Measurements from ENCODE around the gene COMT.

The COMT gene

DNA sequence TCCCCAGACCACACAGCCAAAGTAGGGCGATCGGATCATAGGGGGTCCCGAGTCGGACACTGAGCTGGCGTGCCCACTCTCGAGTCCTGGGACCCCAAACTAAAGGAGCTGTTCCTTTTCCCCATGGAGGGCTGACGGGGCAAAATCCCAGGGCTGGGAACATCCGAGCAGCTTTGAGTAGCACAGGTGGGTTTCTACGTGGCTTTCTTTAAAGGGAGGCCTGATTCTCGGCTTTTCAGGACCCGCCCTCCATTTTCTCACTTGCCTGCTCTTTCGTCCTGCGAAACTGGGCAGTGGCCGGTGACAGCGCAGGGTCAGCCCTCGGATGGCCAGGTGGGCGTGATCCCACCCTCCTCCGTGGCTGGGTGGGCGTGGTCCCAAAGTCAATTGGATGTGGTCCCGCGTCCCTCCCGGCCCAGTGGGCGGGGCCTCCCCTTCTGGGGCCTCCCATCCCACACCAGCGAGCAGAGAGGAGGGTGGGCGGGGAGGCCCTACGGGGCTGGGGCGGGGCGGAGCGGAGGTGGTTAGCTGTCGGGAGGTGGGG is 17.5 kb downstream of the COMT start:
- no peak for DNase-seq

DNA sequence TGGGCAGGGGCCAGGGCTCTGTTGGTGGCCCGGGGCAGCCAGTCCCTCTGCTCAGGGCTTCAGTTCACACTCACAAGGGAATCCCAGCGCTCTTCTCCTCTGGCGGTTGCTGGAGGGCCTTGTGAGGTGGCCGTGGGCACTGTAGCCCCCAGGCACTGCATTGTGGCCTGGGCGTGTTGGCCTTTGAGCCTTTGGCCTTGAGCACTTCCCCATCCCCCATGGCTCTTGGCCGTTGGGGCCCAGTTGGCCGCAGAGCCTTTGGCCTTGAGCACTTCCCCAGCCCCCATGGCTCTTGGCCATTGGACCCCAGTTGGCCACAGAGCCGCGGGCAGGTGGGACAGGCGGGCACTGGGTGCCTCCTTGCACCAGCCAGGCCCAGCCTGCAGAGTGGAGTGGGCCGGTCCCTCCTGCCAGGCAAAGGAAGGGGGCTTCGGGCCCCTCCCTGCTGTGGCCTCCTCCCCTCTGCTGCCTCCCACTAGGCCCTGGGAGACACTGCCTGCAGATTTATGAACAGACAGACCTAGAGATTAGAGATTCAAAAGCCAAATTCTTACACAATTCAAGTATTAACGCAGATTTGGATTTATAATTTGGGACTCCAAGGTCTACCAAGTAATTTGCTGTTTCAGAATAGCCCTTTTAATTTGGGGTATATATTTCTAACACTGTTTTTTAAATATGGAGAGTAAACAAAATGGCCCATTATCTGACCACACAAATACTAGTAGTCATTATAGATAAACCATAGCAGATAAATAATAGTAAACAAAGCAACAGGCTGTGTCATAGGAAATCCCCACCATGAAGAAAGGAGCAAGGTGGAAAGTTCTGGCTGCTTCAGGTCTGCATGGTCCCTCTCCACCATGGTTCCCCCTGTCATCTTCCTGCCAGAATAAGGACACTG is 18.3 kb downstream of the COMT start:
- no peak for DNase-seq

DNA sequence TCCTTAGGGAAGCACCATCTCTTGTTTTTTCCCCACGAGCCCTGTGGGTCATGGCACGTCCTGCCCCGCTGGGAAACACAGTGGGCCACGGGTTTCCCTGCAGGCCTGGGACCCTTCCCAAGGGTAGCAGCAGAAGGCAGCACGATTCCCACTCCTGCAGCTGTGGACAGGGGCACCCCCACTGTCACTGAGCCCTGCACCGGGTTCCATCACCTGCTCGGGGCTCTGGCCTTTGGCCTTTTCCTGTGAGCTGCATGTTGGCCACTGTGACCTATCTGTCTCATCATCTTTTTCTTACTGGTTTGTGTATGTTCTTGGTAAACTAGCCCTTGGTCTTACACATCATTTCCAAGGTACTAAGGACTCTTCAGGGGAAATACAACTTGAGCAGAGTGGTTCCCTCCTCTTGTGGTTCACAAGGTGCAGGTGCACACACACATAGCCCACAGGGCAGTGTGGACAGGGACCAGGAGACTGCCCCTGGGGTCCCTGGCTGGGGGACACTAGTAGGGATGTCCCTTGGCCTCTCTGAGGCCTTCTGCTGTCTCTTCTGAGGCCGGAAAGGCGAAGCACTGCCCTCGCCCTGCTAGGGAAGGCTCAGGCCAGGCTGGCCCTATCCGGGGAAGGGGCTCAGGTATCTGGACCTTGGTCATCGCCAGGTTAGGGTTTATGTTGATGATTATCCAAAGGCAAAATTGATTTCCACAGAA is 19.1 kb downstream of the COMT start:
- no peak for DNase-seq

DNA sequence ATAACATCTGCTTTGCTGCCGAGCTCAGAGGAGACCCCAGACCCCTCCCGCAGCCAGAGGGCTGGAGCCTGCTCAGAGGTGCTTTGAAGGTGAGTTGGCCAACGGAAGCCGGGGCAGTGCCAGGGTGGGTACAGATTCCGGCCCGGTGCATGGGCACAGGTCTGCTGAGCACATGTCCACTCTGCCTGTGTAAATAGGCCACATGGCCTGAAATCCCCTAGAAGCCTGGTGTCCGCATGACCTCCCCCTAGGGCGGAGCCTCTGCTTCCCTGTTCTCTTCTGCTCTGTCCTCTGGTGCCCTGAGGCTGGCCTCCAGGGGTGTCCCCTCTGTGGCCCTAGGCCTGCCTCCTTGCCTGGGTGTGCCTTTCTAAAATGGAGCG is 19.6 kb downstream of the COMT start:
- no peak for DNase-seq

DNA sequence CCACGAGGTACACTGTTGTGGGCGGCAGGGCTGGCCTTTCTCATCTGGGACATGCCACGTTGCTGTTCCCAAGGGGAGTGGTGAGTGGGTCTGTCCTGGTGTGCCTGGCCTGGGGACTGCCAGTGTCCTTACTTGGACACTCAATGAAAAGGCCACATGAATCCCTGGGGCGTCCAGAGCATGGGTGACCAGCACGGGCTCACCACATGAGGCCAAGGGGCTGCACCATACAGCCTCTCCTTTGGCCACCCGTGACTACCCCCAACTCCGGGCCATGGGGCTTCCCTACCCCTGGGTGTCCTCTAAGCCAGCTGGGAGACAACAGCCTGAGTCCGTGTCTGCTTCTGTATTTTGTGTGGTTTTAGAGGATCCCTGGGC is 20.3 kb downstream of the COMT start:
- DNase-seq: no peak

DNA sequence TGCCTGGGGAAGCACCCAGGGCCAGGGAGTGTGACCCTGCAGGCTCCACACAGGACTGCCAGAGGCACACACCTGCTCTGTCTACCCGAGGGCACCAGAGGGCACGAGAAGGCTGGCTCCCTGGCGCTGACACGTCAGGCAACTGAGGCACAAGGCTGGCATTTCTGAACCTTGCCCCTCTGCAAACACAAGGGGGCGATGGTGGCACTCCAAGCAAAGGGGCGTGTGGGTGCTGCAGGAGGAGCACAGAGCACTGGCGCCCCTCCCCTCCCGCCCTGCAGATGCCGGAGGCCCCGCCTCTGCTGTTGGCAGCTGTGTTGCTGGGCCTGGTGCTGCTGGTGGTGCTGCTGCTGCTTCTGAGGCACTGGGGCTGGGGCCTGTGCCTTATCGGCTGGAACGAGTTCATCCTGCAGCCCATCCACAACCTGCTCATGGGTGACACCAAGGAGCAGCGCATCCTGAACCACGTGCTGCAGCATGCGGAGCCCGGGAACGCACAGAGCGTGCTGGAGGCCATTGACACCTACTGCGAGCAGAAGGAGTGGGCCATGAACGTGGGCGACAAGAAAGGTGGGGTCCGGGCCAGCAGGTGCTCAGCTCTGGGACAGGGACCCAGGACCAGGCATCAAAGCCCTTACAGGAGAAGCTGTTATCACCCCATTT is 20.8 kb downstream of the COMT start:
- no peak for DNase-seq

DNA sequence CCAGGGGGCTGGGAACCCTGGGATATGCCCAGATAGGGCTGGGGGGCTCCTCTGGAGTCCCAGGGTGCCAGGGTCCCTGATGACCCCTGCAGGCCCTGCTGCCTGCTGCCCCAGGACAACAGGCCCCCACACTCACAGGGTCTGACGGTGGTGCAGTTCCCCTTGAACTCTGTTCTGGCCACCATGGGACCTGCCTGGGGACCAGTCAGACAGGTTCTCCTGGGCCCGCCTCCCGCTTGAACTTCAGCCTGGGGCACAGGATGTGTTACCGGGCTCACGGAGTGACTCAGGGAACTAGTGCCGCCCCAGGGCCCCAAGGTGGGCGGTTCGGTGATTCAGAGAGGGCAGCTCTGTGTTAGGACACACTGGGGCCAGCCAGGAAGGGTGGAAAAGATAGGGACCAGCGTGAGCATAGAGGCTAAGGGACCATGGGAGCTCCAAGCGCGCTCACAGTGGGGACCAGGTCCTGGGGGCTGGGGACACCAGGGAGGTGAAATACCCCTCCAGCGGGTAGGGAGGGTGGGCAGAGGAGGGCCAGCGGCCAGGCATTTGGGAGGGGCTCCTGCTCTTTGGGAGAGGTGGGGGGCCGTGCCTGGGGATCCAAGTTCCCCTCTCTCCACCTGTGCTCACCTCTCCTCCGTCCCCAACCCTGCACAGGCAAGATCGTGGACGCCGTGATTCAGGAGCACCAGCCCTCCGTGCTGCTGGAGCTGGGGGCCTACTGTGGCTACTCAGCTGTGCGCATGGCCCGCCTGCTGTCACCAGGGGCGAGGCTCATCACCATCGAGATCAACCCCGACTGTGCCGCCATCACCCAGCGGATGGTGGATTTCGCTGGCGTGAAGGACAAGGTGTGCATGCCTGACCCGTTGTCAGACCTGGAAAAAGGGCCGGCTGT is 21.6 kb downstream of the COMT start:
- DNase-seq: no peak

DNA sequence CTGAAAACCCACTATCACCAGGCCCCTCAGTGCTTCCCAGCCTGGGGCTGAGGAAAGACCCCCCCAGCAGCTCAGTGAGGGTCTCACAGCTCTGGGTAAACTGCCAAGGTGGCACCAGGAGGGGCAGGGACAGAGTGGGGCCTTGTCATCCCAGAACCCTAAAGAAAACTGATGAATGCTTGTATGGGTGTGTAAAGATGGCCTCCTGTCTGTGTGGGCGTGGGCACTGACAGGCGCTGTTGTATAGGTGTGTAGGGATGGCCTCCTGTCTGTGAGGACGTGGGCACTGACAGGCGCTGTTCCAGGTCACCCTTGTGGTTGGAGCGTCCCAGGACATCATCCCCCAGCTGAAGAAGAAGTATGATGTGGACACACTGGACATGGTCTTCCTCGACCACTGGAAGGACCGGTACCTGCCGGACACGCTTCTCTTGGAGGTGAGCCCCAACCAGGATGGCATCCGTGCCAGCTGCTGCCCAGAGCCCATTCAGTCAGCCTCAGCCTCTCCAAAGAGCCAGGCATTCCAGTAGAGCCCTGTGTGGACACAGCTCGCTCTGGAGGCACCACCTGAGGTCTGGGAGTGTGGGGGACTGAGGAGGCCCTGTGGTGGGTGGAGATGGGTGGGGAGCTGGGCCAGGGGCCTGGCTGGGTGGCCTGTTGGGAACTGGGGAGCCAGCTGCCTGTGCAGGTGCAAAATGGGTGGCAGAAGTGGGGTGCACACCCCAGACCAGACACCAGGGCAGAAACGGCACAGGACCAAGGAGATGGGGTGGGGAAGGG is 22.5 kb downstream of the COMT start:
- no peak for DNase-seq

DNA sequence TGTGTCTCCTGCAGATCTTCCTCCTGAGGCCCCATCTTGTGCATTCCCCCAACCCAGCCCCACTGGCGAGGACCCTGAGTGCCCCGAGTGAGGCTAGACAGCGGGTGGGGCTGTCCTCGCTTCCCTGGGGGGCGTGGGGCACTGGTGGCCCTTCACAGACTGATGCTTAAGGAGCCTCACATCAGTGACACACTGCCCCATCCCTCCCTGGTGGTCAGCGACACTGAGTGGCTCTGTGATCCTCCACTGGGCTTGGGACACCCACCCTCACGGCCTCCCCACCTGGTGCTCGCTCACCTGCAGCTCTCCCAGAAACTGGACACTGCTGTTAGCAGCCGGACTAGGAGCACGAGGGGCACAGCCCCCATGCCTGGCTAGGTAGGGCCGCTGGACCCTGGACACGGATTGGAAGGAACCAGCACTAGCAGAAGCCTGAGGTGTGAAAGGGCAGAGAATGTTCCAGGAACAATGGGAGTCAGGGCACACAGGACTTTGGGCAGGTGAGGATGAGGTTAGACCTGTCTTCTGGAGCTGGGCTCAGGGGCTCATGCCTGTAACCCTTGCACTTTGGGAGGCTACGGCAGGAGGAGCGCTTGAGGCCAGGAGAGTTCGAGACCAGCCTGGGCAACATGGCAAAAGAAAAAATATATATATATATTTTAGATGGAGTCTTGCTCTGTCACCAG is 23.3 kb downstream of the COMT start:
- DNase-seq: no peak

DNA sequence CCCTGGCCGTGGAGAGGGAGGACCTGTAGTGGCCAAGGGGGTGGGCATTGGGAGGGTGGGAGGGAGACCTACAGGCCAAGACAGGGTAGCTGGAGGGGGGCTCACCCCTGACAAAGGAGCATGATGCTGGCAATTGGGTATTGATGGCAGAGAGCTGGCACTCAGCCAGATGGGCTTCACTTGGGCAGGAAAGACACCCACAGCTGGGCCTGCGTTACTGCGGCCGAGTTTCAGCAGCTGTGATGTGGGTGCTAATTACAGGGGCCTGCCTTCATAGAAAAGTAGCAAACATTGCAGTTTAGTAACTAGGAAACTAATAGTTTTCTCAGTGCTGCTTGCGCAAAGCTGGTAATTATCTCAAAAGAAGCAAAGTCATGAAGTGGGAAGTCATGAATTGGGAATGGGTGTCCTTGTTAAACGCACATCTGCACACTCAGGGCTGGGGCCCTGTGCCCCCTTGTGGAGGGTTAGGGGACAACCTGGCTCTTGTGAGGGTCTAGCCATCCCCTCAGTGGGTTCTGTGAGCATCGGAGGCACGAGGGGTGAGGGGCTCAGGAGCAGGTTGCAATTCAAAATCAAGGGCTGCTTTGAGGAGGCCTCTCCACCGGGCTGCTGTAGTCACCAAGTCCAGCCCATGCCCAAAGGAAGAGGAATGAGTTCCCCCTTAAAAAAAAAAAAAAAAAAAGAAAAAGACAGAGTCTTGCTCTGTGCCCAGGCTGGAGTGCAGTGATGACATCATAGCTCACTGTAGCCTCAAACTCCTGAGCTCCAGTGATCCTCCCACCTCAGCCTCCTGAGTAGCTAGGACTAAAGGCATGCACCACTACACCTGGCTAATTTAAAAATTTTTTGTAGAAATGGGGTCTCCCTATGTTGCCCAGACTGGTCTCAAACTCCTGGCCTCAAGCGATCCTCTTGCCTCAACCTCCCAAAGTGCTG is 24.5 kb downstream of the COMT start:
- DNase-seq: no peak

DNA sequence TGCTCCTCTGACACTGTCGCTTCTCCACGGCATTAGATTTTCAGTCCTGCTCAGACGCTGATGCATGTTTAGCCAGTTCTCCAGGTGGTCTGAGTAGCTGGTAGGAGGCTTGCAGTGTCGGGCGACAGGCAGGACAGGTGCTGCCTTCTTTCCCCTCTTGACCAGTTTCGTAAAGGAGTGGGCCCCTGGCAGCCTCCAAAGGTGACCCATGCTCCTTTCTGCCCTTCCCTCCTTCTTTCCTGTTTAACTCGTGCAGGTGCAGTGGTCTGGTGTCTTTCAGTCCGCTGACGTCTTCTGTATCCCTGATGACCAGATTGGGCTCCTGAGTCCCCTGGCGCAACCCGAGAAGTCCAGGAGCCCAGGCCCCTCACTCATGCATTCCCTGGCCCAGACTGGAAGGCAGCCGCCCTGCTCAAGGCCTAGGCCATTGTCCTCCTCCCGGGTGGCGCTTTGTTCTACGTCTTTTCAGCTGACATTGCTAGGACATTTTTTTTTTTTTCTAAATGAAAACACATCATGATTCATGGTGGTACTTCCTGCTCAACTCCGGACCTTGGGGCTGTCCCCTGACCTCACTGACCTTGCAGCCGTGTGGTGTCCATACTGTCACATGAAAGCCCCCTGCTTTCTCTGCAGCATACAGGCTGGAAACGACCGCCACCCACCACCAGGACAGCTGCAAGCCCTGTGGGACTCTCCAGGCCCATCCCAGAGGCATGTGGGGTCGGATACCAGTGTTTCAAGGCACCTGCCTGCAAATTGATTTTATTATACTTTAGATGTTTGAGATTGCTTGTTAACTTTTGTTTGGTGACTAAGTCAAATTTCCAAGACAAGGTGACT is 25.6 kb downstream of the COMT start:
- no peak for DNase-seq

DNA sequence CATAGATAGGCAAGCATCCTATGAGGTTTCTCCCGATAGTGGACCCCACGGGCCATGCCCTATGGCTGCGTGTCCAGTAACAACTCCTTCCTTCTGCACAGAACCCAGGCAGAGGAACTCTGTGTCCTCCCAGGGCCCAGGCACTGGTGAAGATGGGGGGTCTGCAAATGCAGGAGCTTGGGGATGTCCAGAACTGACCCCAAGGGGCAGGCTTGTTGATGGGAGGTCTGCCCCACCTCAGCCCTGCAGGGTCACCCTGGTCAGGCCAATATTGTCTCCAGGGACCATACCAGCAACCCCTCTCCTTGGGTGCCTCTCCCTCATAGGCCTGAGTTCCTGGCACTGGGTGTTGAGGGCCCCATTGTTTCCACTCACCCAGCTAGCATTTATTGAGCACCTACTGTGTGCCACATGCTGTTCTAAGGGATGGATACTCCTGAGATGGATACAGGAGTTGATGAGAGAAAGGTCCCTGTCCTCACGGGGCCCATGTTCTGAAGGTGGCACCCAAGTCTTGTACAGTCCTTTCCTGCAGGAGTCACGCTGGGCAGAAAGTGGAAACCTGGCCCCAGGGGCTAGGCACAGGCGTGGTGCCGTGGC is 26.4 kb downstream of the COMT start:
- DNase-seq: no peak

DNA sequence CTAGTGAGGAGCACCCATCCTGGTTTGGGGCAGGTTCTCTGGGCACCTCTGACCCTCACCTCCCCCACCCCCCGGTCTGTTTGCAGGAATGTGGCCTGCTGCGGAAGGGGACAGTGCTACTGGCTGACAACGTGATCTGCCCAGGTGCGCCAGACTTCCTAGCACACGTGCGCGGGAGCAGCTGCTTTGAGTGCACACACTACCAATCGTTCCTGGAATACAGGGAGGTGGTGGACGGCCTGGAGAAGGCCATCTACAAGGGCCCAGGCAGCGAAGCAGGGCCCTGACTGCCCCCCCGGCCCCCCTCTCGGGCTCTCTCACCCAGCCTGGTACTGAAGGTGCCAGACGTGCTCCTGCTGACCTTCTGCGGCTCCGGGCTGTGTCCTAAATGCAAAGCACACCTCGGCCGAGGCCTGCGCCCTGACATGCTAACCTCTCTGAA is 26.9 kb downstream of the COMT start:
- DNase-seq: no peak

DNA sequence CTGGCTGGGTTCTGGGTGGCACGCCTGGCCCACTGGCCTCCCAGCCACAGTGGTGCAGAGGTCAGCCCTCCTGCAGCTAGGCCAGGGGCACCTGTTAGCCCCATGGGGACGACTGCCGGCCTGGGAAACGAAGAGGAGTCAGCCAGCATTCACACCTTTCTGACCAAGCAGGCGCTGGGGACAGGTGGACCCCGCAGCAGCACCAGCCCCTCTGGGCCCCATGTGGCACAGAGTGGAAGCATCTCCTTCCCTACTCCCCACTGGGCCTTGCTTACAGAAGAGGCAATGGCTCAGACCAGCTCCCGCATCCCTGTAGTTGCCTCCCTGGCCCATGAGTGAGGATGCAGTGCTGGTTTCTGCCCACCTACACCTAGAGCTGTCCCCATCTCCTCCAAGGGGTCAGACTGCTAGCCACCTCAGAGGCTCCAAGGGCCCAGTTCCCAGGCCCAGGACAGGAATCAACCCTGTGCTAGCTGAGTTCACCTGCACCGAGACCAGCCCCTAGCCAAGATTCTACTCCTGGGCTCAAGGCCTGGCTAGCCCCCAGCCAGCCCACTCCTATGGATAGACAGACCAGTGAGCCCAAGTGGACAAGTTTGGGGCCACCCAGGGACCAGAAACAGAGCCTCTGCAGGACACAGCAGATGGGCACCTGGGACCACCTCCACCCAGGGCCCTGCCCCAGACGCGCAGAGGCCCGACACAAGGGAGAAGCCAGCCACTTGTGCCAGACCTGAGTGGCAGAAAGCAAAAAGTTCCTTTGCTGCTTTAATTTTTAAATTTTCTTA is 27.8 kb downstream of the COMT start:
- DNase-seq: no peak

DNA sequence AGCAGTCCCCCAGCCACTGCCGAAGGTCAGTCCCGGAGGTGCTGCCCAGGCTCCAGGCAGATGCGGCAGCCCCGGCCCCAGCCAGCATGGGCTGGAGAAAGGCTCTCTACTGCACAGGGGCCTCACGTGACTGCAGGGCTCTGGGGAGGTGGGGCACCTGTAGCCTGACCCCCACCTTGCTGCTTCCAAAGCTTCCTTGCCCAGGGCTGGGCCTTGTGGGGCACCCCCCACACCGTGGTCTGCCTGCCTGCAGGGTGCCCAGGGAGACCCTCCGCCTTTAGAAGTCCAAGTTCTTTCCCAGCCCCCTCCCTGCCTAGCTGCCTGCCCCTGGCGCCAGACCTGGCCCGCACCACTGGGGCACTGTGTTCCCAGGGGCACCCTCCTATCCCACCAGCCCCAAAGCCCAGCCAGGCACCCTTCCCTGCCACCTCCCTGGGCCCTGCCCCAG is 28.5 kb downstream of the COMT start:
- DNase-seq: no peak

DNA sequence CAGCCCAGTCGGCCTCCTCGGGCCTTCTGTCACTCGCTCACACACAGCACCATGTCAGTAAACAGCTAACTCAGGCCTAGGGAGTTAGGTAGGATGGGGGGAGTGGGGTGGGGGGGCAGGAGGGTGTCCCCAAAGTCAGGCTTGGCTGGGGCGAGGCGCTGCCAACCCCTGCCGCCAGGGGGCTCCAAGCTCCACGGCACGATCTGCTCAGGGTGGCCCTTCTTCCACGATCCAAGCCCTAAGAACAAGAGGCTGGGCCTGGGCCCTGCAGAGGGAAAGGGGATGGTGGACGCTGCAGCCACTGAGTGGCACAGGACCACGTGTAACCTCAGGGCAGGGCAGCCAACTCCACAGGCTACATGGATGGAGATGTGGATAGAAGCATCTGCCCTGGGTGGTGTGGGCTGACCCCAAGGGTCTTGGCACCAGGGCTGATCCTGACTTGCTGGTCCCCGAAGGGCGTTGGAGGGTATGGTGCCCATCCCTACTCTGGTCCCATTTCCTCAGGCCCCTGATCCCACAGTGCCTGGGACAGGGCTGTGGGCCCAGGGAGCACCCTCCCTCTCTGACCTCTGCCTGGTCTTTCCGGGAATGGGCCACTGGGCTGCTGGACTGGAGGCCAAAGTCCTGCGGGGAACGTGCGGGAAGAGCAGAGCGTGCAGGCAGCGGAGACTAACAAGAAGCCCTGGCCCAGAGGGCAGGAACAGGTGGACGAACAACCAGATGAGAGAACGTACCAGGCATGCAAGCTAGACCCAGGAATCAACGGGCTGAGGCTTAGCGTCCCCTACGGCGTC is 29.1 kb downstream of the COMT start:
- DNase-seq: no peak
